GM21723 (cell line): Measurements from ENCODE around the gene NRF1.
A peak's percentile ranks its signal among the peaks of the same experiment; 100 is the strongest.
"Not testable (repeated sequence)": the region's sequence is repeated elsewhere in the genome, so short reads cannot be mapped to it uniquely, and the experiment has no call there.

ENCODE experiments used
- ATAC-seq: cut with Tn5 transposase; IDR thresholded peaks from one replicate; pipeline ENCODE4 v1.9.1; 2021; ENCODE audit warnings: mild to moderate bottlenecking, moderate library complexity; ENCODE audit not compliant: unreplicated experiment

Gene NRF1

DNA sequence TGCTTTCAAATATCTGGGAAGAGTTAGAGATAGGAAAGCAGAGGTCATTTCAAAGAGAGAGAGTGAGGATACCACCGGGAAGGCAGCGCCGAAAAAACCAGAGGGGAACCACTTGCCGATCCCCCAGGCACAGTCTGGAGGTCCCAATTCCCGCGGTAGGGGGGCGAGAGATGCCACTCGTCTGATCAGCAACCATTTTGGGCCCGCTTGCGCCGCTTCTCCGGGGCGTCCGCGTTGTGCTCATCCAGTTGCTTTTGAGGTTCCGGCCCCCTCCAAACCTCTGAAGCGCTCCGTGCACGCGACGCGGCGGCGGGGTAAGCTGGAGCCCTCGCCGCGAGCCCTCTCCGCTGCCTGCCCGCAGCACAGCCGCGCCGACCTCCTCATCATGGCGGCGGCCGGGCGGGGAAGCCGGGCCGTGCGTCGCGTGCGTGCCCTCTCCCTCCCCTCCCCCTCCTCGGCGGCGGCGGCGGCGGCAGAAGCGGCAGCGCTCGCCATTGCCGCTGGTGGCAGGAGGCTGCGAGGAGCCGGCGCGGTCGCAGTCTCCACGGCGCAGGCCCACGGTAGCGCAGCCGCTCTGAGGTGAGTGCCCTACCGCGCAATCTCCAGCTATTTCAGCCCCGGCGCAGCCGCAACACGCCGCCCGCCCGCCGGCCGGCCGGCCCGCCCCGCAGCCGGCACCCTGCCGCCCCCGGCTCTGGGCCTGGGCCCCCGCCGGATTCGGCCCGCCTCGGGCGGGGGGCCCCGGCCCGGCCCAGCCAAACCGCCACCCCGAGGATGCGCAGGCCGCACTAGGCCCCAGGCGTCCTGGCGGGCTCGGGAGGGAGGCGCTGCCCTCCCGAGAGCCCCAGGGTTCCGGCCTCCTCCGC is at the start of gene NRF1:
NRF1 (plus strand) TSS at position 475 of the 866 bp plus-strand sequence. CDS start 45,632 bp downstream, outside the sequence.
- peak; percentile 65 for ATAC-seq

DNA sequence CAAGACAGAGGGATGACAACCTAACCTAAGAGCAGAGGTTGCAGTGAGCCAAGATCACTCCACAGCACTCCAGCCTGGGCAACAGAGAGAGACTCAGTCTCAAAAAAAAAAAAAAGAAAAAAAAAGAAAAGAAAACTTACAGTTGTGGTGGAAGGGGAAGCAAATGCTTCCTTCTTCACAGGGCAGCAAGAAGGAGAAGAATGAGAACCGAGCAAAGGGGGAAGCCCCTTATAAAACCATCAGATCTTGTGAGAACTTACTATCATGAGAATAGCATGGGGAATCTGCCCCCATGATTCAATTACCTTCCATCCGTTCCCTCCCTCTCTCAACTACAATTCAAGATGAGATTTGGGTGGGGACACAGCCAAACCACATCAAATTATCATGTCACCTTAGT is 45.2 kb upstream of the NRF1 start:
- ATAC-seq = not testable (repeated sequence)

DNA sequence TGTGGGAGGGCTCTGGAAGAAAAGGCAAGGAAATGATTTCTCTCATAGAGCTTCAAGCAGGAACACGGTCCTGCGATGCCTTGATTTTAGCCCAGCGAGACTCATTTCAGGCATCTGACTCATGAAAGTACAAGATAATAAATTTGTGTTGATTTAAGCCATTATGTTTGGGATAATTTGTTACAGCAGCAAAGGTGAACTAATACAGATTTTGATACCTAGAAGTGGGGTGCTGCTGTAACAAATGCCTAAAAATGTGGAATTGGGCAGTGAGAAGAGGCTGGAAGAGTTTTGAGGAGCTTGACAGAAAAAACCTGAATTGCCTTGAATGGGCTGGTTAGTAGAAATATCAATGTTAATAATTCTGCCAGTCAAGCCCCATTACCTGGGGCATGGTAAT is 44.1 kb upstream of the NRF1 start:
- ATAC-seq = no peak

DNA sequence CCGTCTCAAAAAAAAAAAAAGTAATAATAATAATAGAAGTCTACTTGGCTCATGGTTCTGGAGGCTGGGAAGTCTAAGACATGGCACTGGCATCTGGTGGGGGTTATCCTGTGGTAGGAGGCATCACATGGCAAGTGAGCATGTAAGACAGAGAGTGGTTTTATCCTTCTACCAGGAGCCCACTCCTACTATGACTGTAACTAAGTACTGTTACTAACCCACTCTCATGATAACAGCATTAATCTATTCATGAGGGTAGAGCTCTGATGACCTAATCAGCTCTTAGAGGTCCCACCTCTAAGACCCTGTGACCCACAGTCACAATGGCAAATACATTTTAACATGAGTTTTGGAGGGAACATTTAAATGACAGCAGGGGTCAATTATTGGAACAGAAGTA is 43.3 kb upstream of the NRF1 start:
- no peak for ATAC-seq

- ATAC-seq = no peak
Measured at GRCh38 chr7:129569326-129569725, 42.2 kb upstream of the NRF1 start.

DNA sequence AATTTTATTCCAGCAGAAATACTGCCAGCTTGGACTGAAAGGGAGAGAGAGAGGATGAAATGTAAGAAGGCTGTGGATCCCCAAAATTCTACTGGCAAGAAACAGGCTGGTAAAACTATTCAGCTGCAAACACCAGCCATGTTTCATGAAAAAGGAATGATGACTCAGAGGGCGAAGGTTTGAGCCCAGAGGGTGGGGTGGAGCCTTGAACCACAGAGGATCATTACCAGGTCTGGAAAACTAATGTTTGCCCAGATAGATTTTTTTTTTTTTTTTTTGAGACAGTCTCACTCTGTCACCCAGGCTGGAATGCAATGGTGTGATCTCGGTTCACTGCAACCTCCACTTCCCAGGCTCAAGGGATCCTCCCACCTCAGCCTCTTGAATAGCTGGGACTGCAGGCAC is 41.7 kb upstream of the NRF1 start:
- no peak for ATAC-seq

DNA sequence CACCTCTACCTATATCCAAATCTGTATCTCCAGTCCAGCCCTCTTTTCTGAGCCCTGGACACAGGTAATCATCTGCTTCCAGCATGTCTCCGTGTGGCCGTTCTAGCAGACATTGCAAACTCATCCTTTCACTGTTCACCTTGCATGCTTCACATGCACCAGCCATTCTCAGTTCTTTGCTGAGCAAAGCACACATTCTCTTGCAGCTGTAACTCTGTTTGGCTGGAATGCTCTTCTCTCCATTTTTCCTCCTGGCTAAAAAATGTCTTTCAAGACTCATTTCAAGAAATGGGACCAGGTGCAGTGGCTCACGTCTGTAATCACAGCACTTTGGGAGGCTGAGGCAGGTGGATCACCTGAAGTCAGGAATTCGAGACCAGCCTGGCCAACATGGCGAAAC is 40.3 kb upstream of the NRF1 start:
- no peak for ATAC-seq

- ATAC-seq = no peak
Measured at GRCh38 chr7:129572205-129572604, 39.3 kb upstream of the NRF1 start.

DNA sequence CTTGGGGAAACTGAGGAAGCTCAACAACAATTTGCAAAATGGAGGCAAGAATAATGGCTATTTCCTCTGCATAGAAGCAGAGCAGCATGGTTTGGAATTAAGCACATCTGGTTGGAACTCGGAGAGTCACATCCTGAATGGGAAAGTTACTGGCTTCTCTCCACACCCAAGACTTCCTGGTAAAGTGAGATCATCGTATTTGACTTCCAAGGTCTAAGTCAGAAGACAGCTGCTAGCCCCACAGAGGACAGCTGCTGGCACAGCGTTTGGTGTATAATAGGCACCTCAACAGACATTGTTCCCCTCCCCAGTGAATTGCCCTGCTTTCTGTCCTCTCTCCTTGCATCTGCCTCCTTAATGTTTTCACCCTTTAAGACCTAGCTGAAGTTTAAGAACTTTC is 37.0 kb upstream of the NRF1 start:
- ATAC-seq = no peak

GRCh38 chr7:129575699-129576098 is 35.8 kb upstream of the NRF1 start:
- no peak for ATAC-seq

- ATAC-seq = no peak
Measured at GRCh38 chr7:129576138-129576537, 35.4 kb upstream of the NRF1 start.

GRCh38 chr7:129578829-129579228 is 32.7 kb upstream of the NRF1 start:
- no peak for ATAC-seq

- ATAC-seq = not testable (repeated sequence)
Measured at GRCh38 chr7:129586179-129586578, 25.3 kb upstream of the NRF1 start.

GRCh38 chr7:129588268-129588667 is 23.3 kb upstream of the NRF1 start:
- ATAC-seq = no peak

DNA sequence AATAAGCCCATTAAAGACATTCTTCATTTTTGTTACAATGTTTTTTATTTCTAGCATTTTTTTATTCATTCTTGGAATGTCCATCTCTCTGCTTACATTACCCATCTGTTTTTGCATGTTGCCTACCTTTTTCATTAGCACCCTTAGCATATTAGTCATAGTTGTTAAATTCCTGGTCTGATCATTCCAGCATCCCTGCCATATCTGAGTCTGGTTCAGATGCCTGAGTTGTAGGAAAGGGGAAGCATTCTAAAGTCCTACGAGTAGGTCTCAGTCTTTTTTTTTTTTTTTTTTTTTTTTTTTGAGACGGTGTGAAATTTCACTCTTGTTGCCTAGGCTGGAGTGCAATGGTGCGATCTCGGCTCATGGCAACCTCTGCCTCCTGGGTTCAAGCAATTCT is 19.7 kb upstream of the NRF1 start:
- ATAC-seq = no peak

GRCh38 chr7:129596386-129596785 is 15.1 kb upstream of the NRF1 start:
- not testable (repeated sequence) for ATAC-seq

- ATAC-seq = no peak
Measured at GRCh38 chr7:129597672-129598071, 13.8 kb upstream of the NRF1 start.

DNA sequence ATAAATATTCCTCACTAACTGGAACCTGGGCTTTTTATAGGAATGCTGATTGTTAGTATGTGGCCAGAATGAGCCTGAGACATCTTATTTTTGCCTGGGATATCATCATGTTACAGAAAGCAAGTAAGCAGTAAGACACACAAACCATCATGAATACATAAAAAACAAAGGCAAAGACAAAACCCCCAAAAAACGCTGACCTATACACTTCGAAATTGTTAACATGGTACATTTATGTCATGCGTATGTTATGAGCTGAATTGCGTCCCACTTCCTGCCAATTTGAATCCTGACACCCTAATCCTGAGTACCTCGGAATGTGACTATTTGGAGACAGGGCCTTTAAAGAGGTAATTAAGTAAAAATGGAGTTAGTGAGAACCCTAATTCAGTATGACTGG is 12.3 kb upstream of the NRF1 start:
- ATAC-seq = no peak

DNA sequence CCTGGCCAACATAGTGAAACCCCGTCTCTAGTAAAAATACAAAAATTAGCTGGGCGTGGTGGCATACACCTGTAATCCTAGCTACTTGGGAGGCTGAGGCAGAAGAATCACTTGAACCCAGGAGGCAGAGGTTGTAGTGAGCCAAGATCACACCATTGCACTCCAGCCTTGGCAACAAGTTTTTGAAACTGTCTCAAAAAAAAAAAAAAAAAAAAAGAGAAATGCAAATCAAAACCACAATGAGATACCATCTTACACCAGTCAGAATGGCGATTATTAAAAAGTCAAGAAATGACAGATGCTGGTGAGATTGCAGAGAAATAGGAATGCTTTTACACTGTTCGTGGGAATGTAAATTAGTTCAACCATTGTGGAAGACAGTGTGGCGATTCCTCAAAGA is 7.9 kb upstream of the NRF1 start:
- ATAC-seq = not testable (repeated sequence)

DNA sequence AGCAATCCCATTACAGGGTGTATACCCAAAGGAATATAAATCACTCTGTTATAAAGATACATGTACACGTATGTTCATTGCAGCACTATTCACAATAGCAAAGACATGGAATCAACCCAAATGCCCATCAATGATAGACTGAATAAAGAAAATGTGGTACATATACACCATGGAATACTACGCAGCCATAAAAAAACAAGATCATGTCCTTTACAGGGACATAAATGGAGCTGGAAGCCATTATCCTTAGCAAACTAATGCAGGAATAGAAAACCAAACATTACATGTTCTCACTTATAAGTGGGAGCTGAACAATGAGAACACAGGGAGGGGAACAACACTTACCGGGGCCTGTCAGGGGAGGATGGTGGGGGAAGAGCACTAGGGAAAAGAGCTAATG is 7.5 kb upstream of the NRF1 start:
- ATAC-seq = not testable (repeated sequence)

DNA sequence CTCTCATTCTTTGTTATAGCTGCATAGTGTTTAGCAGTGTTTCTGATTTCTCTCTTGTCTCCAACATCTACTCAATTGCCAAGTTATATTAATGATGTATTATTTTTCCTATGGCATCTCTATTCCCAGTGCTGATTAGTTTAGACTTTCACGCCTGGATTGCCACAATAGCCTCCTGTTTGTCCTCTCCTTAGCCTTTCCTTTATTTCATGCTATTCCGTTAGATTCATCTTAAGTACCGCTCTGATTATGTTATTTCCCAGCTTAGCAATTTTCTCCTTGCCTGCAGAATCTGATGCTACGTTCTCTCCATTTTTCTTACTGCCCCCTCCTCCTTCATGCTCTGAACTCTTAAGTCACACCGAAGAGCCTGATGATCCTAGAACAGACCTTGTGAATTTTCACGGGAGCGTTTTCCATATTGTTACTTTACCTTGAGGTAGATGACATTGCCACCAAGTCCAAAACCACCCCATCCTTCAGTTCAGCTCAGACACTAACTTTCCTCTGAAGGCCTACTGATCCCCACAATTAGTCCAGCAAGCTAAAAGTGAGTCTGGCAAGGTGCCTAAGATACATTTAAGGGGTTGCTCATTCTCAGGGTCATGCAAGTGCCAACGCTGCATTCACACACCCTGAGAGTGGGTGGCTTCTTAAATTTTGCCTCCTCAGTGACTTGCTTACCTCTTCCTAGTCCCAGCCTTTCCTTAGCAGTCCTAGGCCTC is 6.6 kb upstream of the NRF1 start:
- ATAC-seq = no peak

DNA sequence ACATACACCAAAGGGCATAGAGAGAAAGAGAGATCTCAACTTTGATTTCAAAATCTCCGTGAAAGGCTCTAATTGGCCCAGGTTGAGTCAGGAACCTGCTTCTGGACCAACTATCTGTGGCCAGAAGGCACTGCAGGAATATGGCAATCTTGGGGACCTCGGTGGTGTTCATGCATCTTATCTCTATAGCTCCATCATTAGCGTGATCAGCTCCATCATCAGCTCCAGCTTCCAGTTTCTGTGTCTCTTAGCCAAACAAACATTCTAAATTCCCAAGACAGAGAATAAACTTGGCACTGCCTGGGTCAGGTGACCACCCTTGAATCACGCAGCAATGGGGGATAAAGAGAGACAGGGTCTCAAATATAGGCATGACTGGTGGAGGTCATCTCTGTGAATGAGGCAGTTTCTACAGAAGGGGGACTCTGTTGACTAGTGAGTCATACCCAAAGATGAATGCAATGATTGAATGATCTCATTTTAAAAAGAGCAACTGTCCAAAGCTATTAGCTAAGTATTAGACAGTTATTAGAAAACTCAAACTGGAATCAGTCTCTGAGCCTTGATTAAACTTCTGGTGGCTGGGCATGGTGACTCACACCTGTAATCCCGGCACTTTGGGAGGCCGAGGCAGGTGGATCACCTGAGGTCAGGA is 5.4 kb upstream of the NRF1 start:
- no peak for ATAC-seq
